GM11168 (cell line): ENCODE data around the gene CRYBG2.
"Not testable (repeated sequence)": the region's sequence is repeated elsewhere in the genome, so short reads cannot be mapped to it uniquely, and the experiment has no call there.

Source experiments
- in situ Hi-C: fragments of 300-500 bp; cut with MboI; formaldehyde crosslinking; loops from one replicate; pipeline ENCODE4 v1.12.0; 2022; ENCODE audit warnings: low sequenced_read_pairs; ENCODE audit not compliant: unreplicated experiment

The CRYBG2 gene

DNA sequence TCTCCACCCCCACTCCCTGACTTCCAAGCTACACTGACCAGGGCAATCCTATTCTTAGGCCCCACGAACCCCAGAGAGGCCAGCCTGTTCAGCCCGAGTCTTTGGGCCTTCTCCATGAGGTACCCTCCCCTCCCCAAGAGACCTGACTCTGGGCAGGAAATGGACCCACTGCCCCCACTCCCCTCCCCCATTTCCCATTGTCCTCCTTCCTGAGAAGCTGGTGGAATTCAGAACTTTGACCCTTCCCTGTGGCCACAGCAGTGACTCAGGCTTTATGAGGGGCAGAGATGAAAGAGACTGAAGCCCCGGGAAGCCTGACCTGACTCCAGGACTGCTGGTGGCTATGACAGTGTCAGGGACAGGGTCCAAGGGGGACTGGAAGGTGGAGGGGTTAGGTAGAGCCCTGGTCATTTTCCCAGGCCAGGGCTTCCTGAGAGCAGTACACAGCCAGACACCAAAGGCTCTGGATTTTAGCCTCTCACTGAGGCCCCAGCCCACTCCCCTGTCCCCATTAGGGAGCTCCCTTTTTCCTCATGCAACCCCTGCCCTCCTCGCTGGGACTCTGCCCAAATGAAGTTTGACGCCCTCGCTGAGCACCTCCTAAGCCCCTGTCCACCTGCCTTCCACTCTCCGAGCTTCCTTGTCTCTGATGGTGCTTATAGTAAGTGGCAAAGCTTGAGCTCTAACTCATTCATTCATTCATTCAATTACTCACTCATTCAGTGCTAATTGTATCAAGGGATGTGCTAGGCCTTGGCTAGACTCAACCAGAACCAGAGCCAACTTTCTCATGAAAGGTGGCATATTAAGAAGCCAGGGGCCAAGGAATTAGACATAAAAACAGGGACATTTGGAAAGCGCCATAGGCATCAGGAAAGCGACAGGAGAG is 3.0 kb downstream of the CRYBG2 start:
- in situ Hi-C loops = no loop called here

DNA sequence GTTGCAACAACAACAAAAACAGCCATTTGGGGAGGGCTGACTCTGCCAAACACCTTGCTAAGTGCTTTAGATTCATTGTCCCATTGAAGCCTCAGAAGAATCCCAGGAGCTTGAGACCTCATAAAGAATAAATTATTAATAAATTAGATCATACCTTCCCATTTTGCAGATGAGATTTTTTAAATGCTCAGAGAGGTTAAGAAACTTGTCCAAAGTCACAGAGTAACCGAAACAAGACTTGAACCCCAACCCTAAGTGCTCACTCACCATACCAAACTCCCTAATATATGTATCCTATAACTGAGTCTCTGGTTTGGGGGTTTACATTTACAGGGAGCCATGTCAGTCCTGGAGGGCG is 3.6 kb downstream of the CRYBG2 start:
- in situ Hi-C loops = no loop called here

DNA sequence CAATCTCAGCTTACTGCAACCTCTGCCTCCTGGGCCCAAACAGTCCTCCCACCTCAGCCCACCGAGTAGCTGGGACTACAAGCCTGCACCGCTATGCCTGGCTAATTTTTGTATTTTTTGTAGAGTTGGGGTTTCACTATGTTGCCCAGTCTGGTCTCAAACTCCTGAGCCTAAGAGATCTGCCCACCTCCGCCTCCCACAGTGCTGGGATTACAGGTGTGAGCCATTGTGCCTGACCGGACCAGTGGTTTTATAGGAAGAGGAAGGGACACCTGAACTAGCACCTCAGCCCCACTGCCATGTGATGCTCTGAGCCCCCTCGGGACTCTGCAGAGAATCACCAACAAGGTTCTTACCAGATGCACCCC is 4.1 kb downstream of the CRYBG2 start:
- in situ Hi-C loops = no loop called here

DNA sequence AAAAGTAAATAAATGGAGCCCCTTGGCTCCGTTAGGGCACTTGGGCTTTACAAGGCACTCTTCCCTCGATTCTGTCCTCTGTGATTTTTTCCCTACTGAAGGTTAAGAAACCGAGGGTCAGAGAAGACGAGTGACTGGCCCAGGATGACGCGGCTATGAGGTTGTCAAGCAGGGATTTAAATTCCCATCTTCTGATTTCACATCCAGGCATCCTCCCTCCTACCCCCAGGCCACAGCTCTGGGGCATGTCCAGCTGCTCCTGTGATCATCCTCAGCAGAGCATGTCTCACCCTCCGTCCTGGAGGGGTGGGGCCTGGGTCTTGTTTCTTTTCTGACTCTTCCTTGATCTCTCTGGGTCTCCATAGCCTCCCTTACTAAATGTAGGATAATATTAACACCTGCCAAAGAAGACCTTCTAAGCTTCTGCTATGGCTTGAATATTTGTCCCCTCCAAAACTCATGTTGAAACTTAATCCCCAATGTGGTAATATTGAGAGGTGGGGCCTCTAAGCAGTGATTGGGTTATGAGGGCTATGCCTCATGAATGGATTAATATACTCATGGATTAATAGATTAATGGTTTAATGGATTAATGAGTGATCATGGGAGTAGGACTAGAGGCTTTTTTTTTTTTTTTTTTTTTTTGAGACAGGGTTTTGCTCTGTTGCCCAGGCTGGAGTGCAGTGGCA is 4.6 kb downstream of the CRYBG2 start:
- in situ Hi-C loops = no loop called here

DNA sequence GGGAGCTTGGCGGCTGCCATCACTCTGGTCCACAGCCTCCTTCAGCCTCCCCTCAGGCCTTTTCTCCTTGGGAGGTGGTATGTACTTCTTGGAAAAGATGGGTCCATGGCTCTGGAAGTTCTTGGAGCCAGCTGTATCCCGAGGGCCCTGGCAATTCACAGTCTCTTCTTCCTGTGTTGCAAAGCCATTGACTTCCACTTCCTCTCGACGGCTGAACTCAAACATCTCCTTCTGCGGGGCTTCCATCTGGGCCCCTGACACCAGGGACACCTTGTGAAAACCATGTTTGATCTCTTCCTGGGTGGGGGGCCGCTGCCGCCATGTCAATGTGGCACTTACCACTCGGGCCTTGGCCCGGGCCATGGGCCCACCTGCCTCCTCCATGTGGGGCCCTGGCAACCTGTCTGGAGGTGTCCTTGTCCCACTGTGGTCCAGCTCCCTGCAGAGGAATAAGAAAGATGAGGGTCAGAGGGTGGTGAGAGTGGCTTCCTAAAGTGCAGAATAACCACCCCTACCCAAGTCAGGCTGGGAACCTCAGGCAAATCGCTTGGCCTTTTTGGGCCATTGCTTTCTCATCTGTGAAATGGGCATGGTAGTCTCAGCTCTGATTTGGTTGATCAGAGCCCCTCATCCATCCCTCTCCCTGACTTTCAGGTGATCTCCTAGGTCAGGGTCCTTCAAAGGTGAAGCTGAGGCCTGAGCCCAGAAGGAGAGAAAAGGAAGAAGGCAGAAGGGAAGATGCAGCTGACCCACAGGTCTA is 7.5 kb downstream of the CRYBG2 start:
- in situ Hi-C loops = no loop called here

DNA sequence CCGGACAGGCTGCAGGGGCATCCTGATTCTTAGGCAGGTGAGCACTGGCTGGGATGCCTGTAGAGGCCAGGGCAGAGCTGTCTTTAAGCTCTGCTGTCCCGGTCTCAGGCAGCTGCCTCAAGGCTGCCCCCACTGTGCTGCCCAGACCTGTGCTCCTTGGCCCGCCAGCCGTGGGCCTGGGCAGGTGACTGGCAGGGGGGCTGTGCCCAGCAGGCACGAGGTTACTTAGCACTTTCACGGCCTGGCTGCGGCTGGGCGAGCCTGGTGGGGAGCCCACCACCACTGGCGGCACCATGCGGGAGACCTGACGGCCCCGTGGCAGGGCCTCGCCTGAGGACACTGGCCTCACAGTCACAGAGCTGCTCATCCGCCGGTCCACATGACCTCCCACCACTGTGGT is 8.2 kb downstream of the CRYBG2 start:
- in situ Hi-C loops = no loop called here

DNA sequence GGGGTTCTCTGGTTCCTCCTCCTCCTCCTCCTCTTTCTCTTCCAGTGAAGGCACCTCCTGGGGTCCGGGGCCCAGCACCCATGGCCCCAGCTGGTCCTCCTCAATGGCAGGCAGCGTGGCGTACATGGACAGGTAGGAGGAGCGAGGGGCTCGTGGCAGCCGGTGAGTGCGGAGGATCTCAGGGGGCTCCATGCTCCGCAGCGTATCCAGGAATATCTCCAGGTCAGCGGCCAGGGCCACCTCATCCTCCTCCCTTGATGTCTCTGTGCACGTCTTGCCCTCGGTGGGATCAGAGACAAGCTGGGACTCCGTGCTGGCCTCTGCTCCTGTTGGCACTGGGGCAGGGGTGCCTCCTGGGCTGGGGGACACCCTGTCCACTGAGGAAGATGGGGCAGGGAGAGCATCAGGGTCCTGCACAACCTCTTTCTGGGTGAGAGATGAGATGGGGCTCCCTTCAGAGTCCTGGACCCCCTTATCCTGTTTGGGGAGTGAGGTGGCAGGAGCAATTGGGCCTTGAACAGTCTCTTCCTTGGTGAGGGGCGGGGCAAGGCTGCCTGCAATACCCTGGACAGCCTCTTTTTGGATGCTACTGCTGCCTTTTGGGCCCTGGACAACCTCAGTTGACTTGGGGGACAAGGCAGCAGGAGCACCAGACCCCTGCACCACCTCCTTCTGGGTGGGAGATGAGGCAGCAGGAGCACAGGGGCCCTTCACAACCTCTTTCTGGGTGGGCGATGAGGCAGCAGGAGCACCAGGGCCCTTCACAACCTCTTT is 9.6 kb downstream of the CRYBG2 start:
- in situ Hi-C loops = no loop called here

DNA sequence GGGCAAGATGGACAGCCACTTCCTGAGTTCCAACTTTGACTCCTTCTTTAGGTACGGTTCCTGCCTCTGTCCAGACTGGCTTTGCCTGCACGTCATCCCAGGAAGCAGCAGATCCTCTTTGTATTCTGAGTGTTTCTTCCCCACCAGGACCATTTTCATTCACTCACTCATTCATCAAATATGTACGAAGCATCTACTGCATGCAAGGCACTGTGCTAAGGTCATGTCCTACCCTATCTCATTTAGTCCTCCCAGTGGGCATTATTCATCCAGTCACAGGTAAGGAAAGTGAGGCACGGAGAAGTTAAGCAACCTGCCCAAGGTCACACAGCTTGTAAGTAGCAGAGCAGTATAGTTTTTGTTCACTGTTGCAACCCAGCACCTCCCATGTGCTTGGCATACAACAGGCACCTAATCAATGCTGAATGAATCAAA is 13.9 kb downstream of the CRYBG2 start:
- in situ Hi-C loops = no loop called here

DNA sequence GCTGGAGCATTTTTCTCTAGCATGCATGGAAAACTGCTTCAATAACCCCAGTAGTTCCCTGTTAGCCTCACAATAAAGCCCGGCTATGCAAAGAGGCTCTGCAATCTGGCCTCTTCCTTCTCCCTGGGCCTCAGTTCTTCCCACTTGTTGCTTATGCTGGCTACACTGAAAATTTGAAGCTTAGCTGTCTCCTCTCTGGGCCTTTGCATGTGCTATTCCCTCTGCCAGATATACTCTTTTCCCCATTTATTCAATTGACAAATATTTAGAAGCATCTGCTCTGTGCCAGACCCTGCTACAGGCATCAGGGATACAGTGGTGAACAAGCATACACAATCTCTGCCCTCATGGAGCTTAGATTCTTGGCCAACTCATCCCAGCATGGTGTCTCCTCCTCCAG is 15.3 kb downstream of the CRYBG2 start:
- in situ Hi-C loops = loop anchor here (10.0 kb wide), 1 partner anchor 684 kb away; no protein-coding TSS in a partner anchor

DNA sequence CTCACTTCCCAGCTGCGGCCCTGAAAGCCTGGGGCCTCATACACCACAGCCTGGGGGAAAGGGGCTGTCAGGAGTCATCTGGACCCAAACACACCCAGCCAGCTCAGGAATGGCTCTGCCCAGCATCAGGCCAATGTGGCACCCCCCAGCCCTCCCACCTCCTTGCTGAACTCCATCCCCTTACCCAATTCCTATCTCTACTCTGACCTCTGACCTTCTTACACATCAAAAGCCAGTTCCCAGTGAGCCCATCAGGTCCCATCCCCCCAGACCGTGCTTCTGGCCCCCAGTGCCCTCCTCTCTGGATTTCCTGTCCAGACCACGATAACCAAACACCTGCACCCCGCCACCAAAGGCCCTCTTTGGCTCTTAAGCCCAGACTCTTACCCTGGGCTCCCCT is 16.3 kb downstream of the CRYBG2 start:
- in situ Hi-C loops = loop anchor here (10.0 kb wide), 1 partner anchor 683 kb away; no protein-coding TSS in a partner anchor

DNA sequence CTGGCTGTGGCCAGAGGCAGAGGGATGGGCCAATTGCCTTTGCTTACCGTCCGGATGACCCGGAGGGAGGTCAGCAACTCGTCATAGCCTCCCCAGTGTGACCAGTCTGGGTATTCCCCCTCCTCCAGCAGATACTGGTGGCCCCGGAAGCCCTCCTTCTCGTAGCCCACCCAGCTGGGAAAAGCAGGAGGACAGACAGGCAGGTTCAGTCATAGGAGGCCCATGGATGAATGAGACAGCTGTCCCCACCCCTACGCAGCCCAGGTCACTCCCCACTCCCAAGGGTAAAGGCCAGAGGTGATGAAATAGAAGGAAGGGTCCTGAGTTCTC is 16.8 kb downstream of the CRYBG2 start:
- in situ Hi-C loops = loop anchor here (10.0 kb wide), 1 partner anchor 682 kb away; no protein-coding TSS in a partner anchor

DNA sequence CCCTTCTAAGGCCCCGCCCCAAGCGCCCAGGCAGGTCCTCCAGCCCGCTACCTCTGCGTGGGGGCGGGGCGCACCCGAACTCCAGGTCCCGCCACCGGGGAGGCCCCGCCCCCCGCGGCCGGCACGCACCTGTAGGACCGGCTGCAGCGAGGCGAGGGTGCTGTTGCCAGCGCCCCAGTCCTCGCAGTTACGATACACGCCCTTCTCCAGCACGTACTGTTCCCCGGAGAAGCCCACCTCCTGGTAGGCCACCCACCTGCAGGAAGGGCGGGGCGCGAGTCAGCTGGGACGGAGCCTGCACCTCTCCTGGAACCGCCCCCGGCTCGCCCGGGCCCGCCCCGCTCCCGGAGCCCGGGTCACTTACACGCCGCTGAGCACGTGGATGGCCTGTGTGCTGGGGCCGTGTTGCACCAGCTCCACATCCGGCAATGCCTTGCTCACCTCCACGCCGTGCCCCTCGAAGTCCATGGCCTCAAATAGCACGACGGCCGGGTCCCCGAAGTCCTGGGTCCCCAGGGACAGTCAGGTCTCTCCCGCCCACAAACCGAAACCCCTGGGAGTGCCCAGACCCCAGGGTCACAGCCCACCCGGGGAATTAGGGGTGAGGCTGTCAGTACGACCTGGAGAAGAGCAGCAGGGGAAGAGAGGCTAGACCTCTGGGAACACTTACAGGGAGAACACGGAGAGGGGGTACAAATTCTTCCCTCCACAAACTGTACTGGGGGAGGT is 17.3 kb downstream of the CRYBG2 start:
- in situ Hi-C loops = loop anchor here (10.0 kb wide), 1 partner anchor 682 kb away; no protein-coding TSS in a partner anchor

DNA sequence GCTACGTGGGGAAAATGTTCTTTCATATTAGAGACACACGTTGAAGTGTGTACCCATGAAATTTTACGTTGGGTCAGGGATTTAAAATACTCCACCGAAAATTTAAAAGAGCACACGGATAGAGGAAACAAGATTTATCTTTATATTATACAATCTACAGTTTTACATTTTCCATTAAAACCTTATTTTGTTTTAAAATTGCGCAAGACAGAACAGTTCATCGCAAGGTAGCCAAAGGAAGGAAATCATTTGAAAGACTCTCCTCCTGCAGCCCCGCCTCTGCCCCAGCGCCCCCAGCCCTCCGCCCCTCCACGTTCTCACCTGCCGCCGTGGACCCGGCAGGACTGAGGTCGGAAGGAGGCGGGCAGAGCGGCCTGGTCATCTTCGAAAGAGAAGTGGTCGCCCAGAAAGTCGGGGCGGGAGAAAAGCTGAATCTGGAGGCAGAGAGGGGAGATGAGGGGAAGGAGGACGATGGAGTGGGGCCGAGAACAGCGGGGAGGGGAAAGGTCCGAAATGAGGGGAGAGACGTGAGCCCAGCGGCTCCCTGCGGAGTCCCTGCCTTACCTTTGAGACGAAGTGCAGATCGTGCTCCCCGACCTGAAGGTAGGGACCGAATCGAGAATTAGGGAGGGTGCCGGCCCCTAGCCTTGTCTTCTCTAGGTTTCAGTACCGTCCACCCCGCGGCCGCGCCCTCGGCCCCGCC is 18.0 kb downstream of the CRYBG2 start:
- in situ Hi-C loops = loop anchor here (10.0 kb wide), 1 partner anchor 681 kb away; no protein-coding TSS in a partner anchor

DNA sequence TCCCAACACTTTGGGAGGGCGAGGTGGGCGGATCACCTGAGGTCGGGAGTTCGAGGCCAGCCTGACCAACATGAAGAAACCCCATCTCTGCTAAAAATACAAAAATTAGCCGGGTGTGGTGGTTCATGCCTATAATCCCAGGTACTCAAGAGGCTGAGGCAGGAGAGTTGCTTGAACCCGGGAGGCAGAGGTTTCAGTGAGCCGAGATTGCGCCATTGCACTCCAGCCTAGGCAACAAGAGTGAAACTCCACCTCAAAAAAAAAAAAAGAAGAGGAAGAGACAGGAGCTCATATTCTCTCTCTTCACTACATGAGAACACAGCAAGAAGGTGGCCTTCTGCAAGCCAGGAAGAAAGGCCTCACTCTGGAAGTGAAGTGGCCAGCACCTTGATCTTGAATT is 20.6 kb downstream of the CRYBG2 start:
- in situ Hi-C loops = loop anchor here (10.0 kb wide), 1 partner anchor 679 kb away; no protein-coding TSS in a partner anchor

DNA sequence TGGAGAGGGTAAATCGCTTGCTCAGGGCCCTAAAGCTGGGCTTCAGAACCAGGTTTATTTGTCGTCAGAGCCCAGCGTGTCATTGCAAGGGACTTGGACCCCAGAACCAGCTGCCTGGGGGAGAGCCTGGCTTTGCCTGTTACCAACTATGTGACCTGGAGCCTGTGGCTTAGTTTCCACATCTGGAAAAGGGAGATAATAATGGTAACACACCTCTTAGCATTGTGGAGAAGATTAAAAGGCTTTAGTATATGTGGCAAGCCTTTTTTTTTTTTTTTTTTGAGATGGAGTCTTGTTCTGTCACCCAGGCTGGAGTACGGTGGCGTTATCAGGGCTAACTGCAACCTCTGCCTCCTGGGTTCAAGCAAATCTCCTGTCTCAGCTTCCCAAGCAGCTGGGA is 23.7 kb downstream of the CRYBG2 start:
- in situ Hi-C loops = loop anchor here (10.0 kb wide), 1 partner anchor 675 kb away; no protein-coding TSS in a partner anchor

DNA sequence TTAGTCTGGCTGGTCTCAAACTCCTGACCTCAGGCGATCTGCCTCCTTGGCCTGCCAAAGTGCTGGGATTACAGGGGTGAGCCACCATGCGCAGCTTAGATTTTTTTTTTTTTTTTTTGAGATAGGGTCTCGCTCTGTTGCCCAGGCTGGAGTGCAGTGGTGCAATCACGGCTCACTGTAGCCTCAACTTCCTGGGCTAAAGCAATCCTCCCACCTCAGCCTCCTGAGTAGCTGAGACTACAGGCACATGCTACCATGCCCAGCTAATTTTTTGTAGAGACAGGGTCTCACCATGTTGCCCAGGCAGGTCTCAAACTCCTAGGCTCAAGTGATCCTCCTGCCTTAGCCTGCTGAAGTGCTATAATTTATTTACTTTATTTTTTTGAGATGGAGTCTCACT is 24.6 kb downstream of the CRYBG2 start:
- in situ Hi-C loops = not testable (repeated sequence)

DNA sequence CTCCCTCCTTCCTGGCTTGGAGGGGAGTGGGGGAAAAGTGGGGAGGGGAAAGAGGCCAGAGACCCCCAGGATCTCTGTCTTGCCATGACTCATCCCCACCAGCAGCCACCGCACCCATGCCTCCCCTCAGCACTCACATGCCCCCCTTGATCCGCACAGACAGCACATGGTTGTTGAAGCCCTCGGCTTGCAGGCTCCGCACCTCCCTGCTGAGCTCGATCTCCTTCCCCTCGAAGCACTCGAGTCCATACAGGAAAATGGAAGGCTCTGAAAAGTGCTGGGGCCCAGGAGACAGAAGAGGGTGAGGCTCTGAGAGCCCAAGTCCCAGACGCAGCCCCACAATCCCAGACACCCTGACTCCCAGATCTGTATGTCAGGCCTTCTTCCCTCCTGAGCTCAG is 25.3 kb downstream of the CRYBG2 start:
- in situ Hi-C loops = no loop called here

DNA sequence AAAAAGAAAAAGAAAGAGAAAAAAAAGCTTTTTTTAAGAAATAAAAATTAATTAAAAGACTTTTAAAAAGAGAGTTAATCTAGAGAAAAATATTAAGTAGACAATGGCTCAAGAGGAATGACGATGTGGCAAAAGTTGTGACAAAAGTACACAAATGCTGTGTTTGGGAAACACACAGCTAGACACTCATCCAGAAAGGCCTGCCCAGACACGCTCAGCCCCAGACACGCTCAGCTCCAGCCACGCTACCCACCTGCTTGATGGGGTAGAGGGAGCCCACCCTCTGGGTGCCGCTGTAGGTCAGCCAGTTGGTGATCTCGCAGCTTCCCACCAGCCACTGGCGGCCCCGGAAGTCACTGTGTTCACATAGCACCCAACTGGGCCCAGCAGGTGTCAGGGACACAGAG is 26.0 kb downstream of the CRYBG2 start:
- in situ Hi-C loops = no loop called here

DNA sequence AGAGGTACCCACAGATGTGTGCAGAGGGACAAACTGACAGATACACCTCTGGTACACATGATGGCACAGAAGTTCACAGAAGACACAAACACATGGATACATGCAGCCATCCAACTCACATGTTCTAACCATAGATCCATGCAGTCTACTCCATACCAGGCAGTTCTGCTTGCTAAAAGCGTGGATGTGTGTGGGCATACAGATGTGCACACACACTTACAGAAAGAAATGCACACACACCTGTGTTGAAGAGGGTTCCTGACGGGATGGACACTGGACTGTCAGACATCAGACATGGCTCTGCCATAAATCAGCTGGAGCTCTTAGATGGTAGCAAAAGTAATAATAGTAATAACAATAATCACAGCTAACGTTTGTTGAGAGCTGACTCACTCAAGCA is 29.4 kb downstream of the CRYBG2 start:
- in situ Hi-C loops = loop anchor here (5.0 kb wide), 1 partner anchor 47 kb away; no protein-coding TSS in a partner anchor
